ENCODE measurements around the gene EIF3I. TPM values are rescaled to one million over a fixed set of nuclear protein-coding genes. Genes with fewer than 3 reads are reported as not detected.

Gene EIF3I
- total and polyA plus RNA-seq, 2 of the 8 experiments (the other 6 are each of a cell fraction or from before 2014, with no cell fraction given) = 247 to 346 TPM

- Histone ChIP-seq H3K36me3 (ENCODE audit: control insufficient read depth in 2 of 4, insufficient read depth in 4 of 4, low read length in 3 of 4) (peaks cover 10 to 36% (median 24%) of the 10 kb centered on the region in 4 experiments), H4K20me1 (replicated peaks in 1 of 2; ENCODE audit: control insufficient read depth in 1 of 2, insufficient read depth in 2 of 2, low read length in 2 of 2) (peaks cover 0 to 5% of the 10 kb centered on the region in 2 experiments), H3K4me2 (ENCODE audit: insufficient read depth in 1 of 2, low read depth in 2 of 2, low read length in 2 of 2) (peak overlapping the region; percentile 82 to 91; a peak in 3 of 4 replicates), H4K5ac (ENCODE audit: insufficient read length, low read depth, low read length) (no peak overlapping the region), H3K4me3 (ENCODE audit: extremely low read depth in 1 of 4, insufficient read depth in 2 of 4, low read depth in 3 of 4, low read length in 4 of 4) (peak overlapping the region; percentile 44 to 89 (median 76); a peak in 5 of 8 replicates), H3K4ac (replicated peaks; ENCODE audit: insufficient read length, low read depth, low read length) (no peak overlapping the region), H3K23me2 (ENCODE audit: low read depth, low read length) (peaks cover 2% of the 10 kb centered on the region; the same call in 1 of the 2 replicates), H2AK5ac (ENCODE audit: low read depth, low read length) (no peak overlapping the region), H3K79me2 (ENCODE audit: control insufficient read depth in 1 of 2, insufficient read depth in 2 of 2, low read length in 2 of 2) (peaks cover 7 to 39% of the 10 kb centered on the region in 2 experiments), H2BK15ac (ENCODE audit: low read length) (no peak overlapping the region), H3K9me3 (ENCODE audit: insufficient read depth in 2 of 2, low read depth in 1 of 2, low read length in 1 of 2) (no peaks in the 10 kb centered on the region), H2BK20ac (ENCODE audit: low read length) (no peak overlapping the region), H3K9ac (replicated peaks in 1 of 4; ENCODE audit: extremely low read depth in 1 of 4, low read depth in 3 of 4, low read length in 3 of 4) (no peak overlapping the region), H3K27ac (ENCODE audit: low read depth, low read length) (no peak overlapping the region), H2BK12ac (ENCODE audit: low read depth, low read length) (no peak overlapping the region), H3K79me1 (ENCODE audit: low read depth, low read length) (peaks cover 3% of the 10 kb centered on the region; the same call in 1 of the 2 replicates), H3K56ac (replicated peaks; ENCODE audit: insufficient read length, low read depth, low read length) (no peak overlapping the region), H2AFZ (ENCODE audit: low read length) (no peak overlapping the region), H3K27me3 (replicated peaks in 1 of 4; ENCODE audit: control insufficient read depth in 3 of 4, extremely low read depth in 1 of 4, insufficient read depth in 3 of 4, low read length in 3 of 4) (no peaks in the 10 kb centered on the region), H3K18ac (ENCODE audit: extremely low read depth, low read length) (no peak overlapping the region), H2BK120ac (replicated peaks; ENCODE audit: low read depth, low read length) (no peak overlapping the region), H3K14ac (ENCODE audit: insufficient read length) (no peak overlapping the region), H3K23ac (ENCODE audit: insufficient read length) (no peak overlapping the region), H4K8ac (ENCODE audit: extremely low read depth, insufficient read depth, low read length) (peak overlapping the region; percentile 52), H3K4me1 (replicated peaks in 1 of 4; ENCODE audit: control insufficient read depth in 3 of 4, insufficient read depth in 4 of 4, low read length in 3 of 4) (peaks cover 8 to 15% (median 10%) of the 10 kb centered on the region in 4 experiments; a peak in 6 of 7 replicates), H2BK5ac (ENCODE audit: low read depth, low read length) (no peak overlapping the region), H4K91ac (replicated peaks; ENCODE audit: insufficient read length, low read length) (no peak overlapping the region)
- ChIA-PET POLR2A (ENCODE audit: partially characterized antibody) (interaction anchor here (0.6 to 18.1 kb wide), 8 partner anchors 9 to 213 kb away, joined by 3 to 332 read pairs (median 4); partner anchors contain the start of genes BSDC1, CCDC28B and IQCC), CTCF (ENCODE audit: partially characterized antibody) (interaction anchor here (0.5 to 0.6 kb wide), 2 partner anchors 338 to 1689 kb away, joined by 3 to 4 read pairs; no protein-coding TSS in a partner anchor)
- no peak for DNase-seq (ENCODE audit: low read depth in 1 of 2, low spot score in 2 of 2)
- 88% methylated on average over 9 of the region's 9 CpGs; no CpG with 5 or more reads in 1 of the 2 experiments for whole genome bisulfite sequencing, 2 experiments (ENCODE audit: extremely low coverage in 1 of 2, insufficient coverage in 1 of 2, insufficient read length in 1 of 2, insufficient replicate concordance in 2 of 2, low coverage in 1 of 2, low lambda C conversion rate in 2 of 2, missing lambda C conversion rate in 1 of 2)
- TF ChIP-seq, protein P1, sequence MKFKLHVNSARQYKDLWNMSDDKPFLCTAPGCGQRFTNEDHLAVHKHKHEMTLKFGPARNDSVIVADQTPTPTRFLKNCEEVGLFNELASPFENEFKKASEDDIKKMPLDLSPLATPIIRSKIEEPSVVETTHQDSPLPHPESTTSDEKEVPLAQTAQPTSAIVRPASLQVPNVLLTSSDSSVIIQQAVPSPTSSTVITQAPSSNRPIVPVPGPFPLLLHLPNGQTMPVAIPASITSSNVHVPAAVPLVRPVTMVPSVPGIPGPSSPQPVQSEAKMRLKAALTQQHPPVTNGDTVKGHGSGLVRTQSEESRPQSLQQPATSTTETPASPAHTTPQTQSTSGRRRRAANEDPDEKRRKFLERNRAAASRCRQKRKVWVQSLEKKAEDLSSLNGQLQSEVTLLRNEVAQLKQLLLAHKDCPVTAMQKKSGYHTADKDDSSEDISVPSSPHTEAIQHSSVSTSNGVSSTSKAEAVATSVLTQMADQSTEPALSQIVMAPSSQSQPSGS (IDR thresholded peaks at IDR 0.05; ENCODE audit: low read length) = no peak
- no peak for TF ChIP-seq JUND (IDR thresholded peaks at IDR 0.05; ENCODE audit: low read length)
- no peak for TF ChIP-seq CEBPB (IDR thresholded peaks at IDR 0.05; ENCODE audit: low read depth, low read length)
- TF ChIP-seq ASH2L (IDR thresholded peaks at IDR 0.05; ENCODE audit: low read length) = no peak
- no peak for TF ChIP-seq NRF1 (IDR thresholded peaks at IDR 0.05; ENCODE audit: low read depth, low read length)
- TF ChIP-seq BACH1 (IDR thresholded peaks at IDR 0.05; ENCODE audit: low read length) = no peak
- no peak for TF ChIP-seq E2F6 (IDR thresholded peaks at IDR 0.05)
- TF ChIP-seq TCF12 (IDR thresholded peaks at IDR 0.05; ENCODE audit: low read depth, low read length) = no peak
- TF ChIP-seq TEAD4 (IDR thresholded peaks at IDR 0.05; ENCODE audit: low read depth, low read length) = no peak
- TF ChIP-seq GABPA (IDR thresholded peaks at IDR 0.05; ENCODE audit: borderline replicate concordance, insufficient read depth, low read length) = no peak
- FAIRE-seq = no peak
Observed at GRCh38 chr1:32181065-32181464, 41.1 kb upstream of the EIF3I start.
